BE2C (cell line): ENCODE measurements around the gene ARF6.
"Not testable (repeated sequence)": the region's sequence is repeated elsewhere in the genome, so short reads cannot be mapped to it uniquely, and the experiment has no call there.

Experiments used
- DNase-seq: peaks from one replicate; pipeline ENCODE4 v3.0.0-alpha.2; 2020
- H3K27me3 ChIP-seq: fragments of 250-450 bp; sonication (Bioruptor Pico); 2 replicates; pipeline ENCODE4 v1.5.1; 2020; ENCODE audit warnings: mild to moderate bottlenecking
- H3K36me3 ChIP-seq: fragments of 250-450 bp; sonication (Bioruptor Pico); 2 replicates; pipeline ENCODE4 v1.5.1; 2020; ENCODE audit warnings: mild to moderate bottlenecking
- H3K4me1 ChIP-seq: fragments of 250-450 bp; sonication (Bioruptor Pico); 2 replicates; pipeline ENCODE4 v1.5.1; 2020
- H3K4me3 ChIP-seq: 2 replicates; pipeline ENCODE4 v1.5.1; 2011; ENCODE audit warnings: low read depth, low read length
- H3K9me3 ChIP-seq: fragments of 250-450 bp; sonication (Bioruptor Pico); 2 replicates; pipeline ENCODE4 v1.5.1; 2020
- TF ChIP-seq, protein P1 (sequence below): IDR thresholded peaks from 2 replicates; pipeline ENCODE4 v1.5.1; 2012; ENCODE audit warnings: mild to moderate bottlenecking, low read depth, low read length

The ARF6 gene

DNA sequence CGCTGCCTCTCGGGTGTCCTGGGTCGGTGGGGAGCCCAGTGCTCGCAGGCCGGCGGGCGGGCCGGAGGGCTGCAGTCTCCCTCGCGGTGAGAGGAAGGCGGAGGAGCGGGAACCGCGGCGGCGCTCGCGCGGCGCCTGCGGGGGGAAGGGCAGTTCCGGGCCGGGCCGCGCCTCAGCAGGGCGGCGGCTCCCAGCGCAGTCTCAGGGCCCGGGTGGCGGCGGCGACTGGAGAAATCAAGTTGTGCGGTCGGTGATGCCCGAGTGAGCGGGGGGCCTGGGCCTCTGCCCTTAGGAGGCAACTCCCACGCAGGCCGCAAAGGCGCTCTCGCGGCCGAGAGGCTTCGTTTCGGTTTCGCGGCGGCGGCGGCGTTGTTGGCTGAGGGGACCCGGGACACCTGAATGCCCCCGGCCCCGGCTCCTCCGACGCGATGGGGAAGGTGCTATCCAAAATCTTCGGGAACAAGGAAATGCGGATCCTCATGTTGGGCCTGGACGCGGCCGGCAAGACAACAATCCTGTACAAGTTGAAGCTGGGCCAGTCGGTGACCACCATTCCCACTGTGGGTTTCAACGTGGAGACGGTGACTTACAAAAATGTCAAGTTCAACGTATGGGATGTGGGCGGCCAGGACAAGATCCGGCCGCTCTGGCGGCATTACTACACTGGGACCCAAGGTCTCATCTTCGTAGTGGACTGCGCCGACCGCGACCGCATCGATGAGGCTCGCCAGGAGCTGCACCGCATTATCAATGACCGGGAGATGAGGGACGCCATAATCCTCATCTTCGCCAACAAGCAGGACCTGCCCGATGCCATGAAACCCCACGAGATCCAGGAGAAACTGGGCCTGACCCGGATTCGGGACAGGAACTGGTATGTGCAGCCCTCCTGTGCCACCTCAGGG lies 679 bp downstream of the ARF6 start:
- H3K9me3 ChIP-seq, result no peaks in the 10 kb centered on the region
- H3K4me3 ChIP-seq, result peak overlapping the region; percentile 88
- peaks cover 4% of the 10 kb centered on the region; the same call in 1 of the 2 replicates for H3K4me1 ChIP-seq
- H3K36me3 ChIP-seq, result peaks cover 14% of the 10 kb centered on the region
- TF ChIP-seq, protein P1, sequence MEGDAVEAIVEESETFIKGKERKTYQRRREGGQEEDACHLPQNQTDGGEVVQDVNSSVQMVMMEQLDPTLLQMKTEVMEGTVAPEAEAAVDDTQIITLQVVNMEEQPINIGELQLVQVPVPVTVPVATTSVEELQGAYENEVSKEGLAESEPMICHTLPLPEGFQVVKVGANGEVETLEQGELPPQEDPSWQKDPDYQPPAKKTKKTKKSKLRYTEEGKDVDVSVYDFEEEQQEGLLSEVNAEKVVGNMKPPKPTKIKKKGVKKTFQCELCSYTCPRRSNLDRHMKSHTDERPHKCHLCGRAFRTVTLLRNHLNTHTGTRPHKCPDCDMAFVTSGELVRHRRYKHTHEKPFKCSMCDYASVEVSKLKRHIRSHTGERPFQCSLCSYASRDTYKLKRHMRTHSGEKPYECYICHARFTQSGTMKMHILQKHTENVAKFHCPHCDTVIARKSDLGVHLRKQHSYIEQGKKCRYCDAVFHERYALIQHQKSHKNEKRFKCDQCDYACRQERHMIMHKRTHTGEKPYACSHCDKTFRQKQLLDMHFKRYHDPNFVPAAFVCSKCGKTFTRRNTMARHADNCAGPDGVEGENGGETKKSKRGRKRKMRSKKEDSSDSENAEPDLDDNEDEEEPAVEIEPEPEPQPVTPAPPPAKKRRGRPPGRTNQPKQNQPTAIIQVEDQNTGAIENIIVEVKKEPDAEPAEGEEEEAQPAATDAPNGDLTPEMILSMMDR, result no peak
- DNase-seq, result peak; percentile 18
- no peaks in the 10 kb centered on the region for H3K27me3 ChIP-seq

DNA sequence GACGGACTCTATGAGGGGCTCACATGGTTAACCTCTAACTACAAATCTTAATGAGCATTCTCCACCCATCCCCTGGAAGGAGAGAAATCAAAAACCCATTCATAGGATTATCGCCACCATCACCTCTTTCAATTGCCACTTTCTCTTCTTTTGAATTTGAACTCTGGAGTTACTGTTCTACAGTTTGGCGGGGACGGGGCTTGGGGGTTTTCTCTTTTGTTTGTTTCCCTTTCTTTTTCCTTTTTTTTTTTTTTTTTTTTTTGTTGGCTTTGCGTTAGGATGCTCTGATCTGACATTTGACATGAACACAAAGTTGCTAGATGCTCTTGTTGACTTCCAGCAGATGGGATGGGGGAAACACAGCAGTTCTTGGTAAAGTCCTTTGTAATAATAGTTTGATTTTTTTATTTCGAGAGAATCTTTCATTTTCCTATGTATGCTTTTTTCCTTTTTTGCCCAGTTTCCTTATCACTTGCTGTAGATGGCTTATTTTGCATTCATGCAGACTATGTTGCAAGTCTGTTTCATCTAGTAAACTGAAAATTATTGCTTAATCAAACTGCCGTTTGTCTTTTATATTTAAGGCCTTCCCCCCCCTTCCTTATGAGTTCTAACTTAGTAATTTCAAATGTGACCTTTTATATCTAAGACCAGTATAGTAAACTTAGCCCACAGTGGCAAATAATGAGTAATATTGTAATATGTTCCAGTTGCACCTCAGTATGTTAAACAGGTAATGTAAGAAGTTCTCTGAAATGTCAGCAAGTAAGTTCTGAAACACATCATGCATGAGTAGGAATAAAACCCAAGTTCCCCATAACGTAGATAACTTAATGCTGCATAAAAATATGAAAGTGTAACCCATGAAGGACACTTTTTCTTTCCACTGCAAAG lies 1.6 kb downstream of the ARF6 start:
- H3K4me3 ChIP-seq, result peak overlapping the region; percentile 88
- H3K4me1 ChIP-seq, H3K27me3 ChIP-seq, H3K9me3 ChIP-seq, DNase-seq: not testable (repeated sequence)
- peaks cover 14% of the 10 kb centered on the region for H3K36me3 ChIP-seq

DNA sequence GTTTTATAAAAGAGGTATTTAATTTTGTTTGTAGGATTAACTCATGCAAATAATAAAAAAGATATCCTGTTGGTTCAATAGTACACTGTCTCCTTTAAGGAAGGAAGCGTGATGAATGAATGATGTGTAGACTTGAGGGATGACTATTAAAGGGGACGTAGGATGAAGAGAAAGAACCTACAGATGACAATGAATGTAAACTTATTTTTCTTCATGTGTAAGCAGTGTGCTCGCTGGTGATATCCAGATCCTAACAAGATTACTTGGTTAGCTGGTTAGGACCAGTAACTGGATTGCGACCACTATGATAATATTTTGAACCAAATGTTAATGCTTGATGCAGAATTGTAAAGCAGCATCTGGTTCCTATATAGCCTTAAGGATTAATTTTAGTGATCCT lies 2.6 kb downstream of the ARF6 start:
- TF ChIP-seq, protein P1, result no peak
- DNase-seq, result no peak
- Histone ChIP-seq H3K4me3 (peak overlapping the region; percentile 88), H3K36me3 (peaks cover 14% of the 10 kb centered on the region), H3K27me3 (no peaks in the 10 kb centered on the region), H3K4me1 (peaks cover 4% of the 10 kb centered on the region; the same call in 1 of the 2 replicates), H3K9me3 (no peaks in the 10 kb centered on the region)

DNA sequence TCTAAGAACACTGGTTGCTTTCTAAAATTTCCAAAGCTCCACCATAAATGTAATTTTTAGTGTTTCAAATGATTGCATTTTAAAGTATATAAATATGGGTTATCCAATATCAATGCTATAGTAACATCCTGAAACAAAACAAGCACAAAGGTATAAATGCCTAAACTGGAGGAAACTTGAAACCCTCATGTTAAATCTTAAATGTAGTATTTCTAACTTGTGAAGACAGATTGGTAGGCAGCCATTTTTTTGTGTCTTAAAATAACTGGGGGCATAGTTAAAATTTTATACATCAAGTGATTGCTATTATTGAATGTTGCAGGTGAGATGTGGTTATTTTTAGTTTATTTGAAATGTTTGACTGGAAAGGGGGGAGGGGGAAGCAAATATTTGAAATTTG lies 3.4 kb downstream of the ARF6 start:
- not testable (repeated sequence) for H3K9me3 ChIP-seq, H3K27me3 ChIP-seq, H3K4me1 ChIP-seq, DNase-seq
- peaks cover 14% of the 10 kb centered on the region for H3K36me3 ChIP-seq
- peak overlapping the region; percentile 88 for H3K4me3 ChIP-seq

DNA sequence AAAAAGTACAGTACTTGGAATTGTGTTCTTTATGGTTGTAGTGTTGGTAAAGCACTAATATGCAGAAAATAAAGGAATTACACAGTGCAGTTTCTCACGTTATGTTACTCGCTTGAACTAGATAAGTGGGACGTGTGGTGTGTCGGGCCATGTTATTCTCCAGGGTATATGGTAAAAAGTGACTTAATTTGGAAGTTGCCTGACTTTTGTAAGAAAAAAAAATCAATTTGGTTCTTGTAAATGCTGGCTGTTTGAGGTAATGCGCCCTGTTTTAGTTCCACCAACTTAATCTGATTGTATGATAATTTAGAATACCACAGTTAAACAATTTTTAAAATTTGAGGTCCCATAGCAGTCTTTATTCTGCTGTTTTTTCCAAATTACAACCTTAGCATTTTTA lies 4.1 kb downstream of the ARF6 start:
- Histone ChIP-seq H3K4me3 (peak overlapping the region; percentile 88), H3K36me3 (peaks cover 14% of the 10 kb centered on the region), H3K27me3 (no peaks in the 10 kb centered on the region), H3K9me3 (no peaks in the 10 kb centered on the region), H3K4me1 (peaks cover 2% of the 10 kb centered on the region; the same call in 1 of the 2 replicates)
- no peak for DNase-seq
- TF ChIP-seq, protein P1, result no peak

DNA sequence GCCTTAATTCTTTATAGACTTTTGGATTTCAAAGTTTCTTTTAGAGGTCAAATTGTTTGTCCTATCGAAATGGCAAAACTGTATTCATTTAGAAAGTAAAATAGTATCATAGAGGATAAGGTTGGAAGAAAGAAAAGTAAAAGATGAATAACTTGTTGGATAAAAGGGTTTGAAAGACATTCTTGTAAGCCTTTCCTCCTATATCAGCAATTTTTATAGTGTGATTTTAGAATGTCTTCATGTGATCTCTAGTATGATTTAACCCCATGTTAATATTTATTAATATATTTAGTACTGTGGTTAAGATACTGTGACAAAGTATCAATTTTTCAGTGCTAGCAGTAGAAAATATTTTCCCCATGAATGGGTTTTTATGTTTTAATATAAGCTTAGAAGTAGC lies 4.5 kb downstream of the ARF6 start:
- Histone ChIP-seq H3K9me3 (no peaks in the 10 kb centered on the region), H3K4me3 (no peak overlapping the region), H3K27me3 (no peaks in the 10 kb centered on the region), H3K4me1 (no peaks in the 10 kb centered on the region), H3K36me3 (peaks cover 14% of the 10 kb centered on the region)
- DNase-seq, result no peak
- TF ChIP-seq, protein P1, result no peak
